ENCODE data around the gene ABCC2.

- no peak for TF ChIP-seq POLR2A (IDR thresholded peaks at IDR 0.05)
- TF ChIP-seq CTCF (IDR thresholded peaks at IDR 0.05): no peak
Observed at GRCh38 chr10:99850021-99850766, 67.8 kb downstream of the ABCC2 start.
